Small intestine (tissue), 7 donors: ENCODE data around the gene UBE2I. TPM values are rescaled to one million over a fixed set of nuclear protein-coding genes. Genes with fewer than 3 reads are reported as not detected.

Experiments
- DNase-seq, 2 donors: peaks; one replicate each; pipeline versions ENCODE4 v3.0.0 to v3.0.0-alpha.2; 2013
- FAIRE-seq: peaks from 2 replicates; lab custom pipeline; 2012; peaks lifted over from hg19 to GRCh38; lab: Jason Lieb, UNC
- H3K27ac ChIP-seq, 3 donors: one replicate each; pipeline ENCODE4 v1.5.1; 2013; ENCODE audit warnings: low read length in 2 of 3, mild to moderate bottlenecking in 2 of 3, control low read depth in 1 of 3, inconsistent platforms in 1 of 3, low read depth in 1 of 3, moderate library complexity in 1 of 3
- H3K27me3 ChIP-seq, 3 donors: one replicate each; pipeline ENCODE4 v1.6.1; 2013; ENCODE audit warnings: low read length in 3 of 3, inconsistent platforms in 1 of 3; ENCODE audit not compliant: control insufficient read depth in 3 of 3, insufficient read depth in 3 of 3
- H3K36me3 ChIP-seq, 3 donors: one replicate each; pipeline ENCODE4 v1.6.1; 2013; ENCODE audit warnings: low read length in 3 of 3, inconsistent platforms in 1 of 3, low read depth in 1 of 3, mild to moderate bottlenecking in 1 of 3, moderate library complexity in 1 of 3; ENCODE audit not compliant: control insufficient read depth in 3 of 3, insufficient read depth in 2 of 3
- H3K4me1 ChIP-seq, 3 donors: one replicate each; pipeline ENCODE4 v1.6.1; 2013; ENCODE audit warnings: low read length in 2 of 3, inconsistent platforms in 1 of 3, low read depth in 1 of 3, mild to moderate bottlenecking in 1 of 3, moderate library complexity in 1 of 3; ENCODE audit not compliant: control insufficient read depth in 3 of 3, insufficient read depth in 2 of 3
- H3K4me3 ChIP-seq, 3 donors: one replicate each; pipeline ENCODE4 v1.5.1; 2013; ENCODE audit warnings: low read length in 3 of 3, control low read depth in 1 of 3, inconsistent platforms in 1 of 3, low read depth in 1 of 3, mild to moderate bottlenecking in 1 of 3, moderate library complexity in 1 of 3
- H3K9me3 ChIP-seq, 2 donors: one replicate each; pipeline ENCODE4 v1.6.1; 2013; ENCODE audit warnings: low read depth in 1 of 2, low read length in 1 of 2; ENCODE audit not compliant: control insufficient read depth in 2 of 2, insufficient read depth in 1 of 2
- WGBS, 3 donors: extraction: QIAGEN DNeasy Blood & Tissue Kit; methylation state at CpG; one replicate each; pipeline ENCODE4 v1.1.7; 2013; 5-methylcytosine and 5-hydroxymethylcytosine counted together
- polyA plus RNA-seq, 4 donors: library from polyadenylated mRNA; stranded (reverse) in 3 of 4; unstranded in 1 of 4; fragments of 200-250 nt in 3 of 4; fragments of 120-200 nt in 1 of 4; gene quantifications; one replicate each; pipeline versions ENCODE4 v1.2.1 to v1.2.3, GENCODE V29; 2013
- donor health status: healthy with polysubstance abuse.
- donor health status: control.
- donor health status: control.
- donor health status: Bipolar disorder and iron deficiency.
- donor health status: healthy.

Gene UBE2I
- polyA plus RNA-seq, 4 donors, result 38.7 to 123 (median 64.8) TPM

DNA sequence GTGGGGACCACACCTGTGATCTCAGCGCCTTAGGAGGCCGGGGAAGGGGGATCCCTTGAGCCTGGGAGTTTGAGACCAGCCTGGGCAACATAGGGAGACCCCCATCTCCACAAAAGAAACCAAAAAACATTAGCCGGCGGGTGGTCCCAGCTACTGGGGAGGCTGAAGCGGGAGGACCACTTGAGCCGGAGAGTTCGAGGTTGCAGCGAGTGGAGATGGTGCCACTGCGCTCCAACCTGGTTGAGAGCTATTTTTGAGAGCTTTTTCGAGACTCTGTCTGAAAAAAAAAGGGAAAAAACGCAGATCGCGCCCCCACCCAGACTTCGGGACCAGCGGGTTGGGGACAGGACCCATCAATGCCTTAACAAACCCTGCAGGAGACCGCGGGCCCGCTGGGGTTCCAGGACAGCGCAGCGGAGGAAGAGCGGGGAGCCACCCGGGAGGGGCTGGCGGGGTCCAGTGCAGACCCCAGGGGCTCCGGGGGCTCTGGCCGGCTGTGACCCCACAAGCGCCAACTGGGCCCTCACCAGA lies 23.2 kb downstream of the UBE2I start:
- Histone ChIP-seq H3K4me1 (peaks cover 0 to 24% (median 3%) of the 10 kb centered on the region in 3 donors), H3K36me3 (peaks cover 0 to 2% (median 0%) of the 10 kb centered on the region in 3 donors), H3K27me3 (peaks cover 4 to 67% (median 8%) of the 10 kb centered on the region in 3 donors), H3K4me3 (peak overlapping the region in 1 of 3 donors; percentile 48), H3K9me3 (peaks cover 3 to 9% of the 10 kb centered on the region in 2 donors), H3K27ac (peak overlapping the region in 1 of 3 donors; percentile 43)
- FAIRE-seq, result no peak
- DNase-seq, result peak in 1 of 2 donors; percentile 21
- WGBS, 3 donors, result 6 to 11% (median 11%) methylated on average over 26 of the region's 26 CpGs

DNA sequence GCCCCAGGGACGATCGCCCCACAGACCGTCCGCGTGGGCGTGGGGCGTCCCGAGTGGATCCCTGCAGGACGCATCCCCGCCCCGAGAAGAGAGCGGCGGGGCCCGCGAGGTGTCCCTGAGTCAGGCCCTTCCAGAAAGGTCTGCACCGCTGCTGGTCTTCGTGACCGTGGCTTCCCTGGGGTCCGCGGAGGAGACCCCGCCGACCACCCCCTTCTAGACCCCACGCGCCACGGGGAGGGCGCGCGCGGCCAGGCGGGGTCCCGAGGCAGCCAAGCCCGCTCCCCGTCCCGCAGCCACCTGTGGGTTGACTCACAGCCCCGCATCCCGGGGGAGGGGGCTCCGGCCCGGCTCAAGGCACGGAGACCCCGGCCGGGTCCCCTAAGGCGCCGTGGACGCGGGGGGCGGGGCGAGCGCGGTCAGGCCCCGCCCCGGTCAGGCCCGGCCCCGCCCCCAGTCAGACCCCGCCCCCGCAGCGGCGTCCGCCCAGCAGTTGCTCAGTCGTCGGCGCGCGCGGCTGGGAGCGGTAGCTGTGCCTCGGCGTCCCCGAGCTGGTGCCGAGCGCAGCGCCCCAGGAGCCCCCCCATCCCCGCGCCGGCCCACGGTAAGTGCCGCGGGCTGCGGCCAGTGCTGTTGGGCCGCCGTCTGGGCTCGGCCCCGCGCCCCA lies 23.8 kb downstream of the UBE2I start, which contains the start of gene BAIAP3:
BAIAP3 (plus strand) TSS at position 497 of the 664 bp plus-strand sequence. CDS start 4,905 bp downstream, outside the sequence.
- no peak for FAIRE-seq
- no peaks in the 10 kb centered on the region for H3K36me3 ChIP-seq
- peaks cover 0 to 24% (median 3%) of the 10 kb centered on the region in 3 donors for H3K4me1 ChIP-seq
- 3 to 7% (median 3%) methylated on average over 38 to 83 of the region's 83 CpGs for WGBS, 3 donors
- peak within 1 kb of the TSS in 1 of 3 donors; percentile 43 for H3K27ac ChIP-seq
- peak; percentile 43 to 52 for DNase-seq
- peak within 1 kb of the TSS in 2 of 3 donors; percentile 34 to 48 for H3K4me3 ChIP-seq
- peaks cover 4 to 67% (median 8%) of the 10 kb centered on the region in 3 donors for H3K27me3 ChIP-seq
- H3K9me3 ChIP-seq, result peaks cover 3 to 9% of the 10 kb centered on the region in 2 donors

DNA sequence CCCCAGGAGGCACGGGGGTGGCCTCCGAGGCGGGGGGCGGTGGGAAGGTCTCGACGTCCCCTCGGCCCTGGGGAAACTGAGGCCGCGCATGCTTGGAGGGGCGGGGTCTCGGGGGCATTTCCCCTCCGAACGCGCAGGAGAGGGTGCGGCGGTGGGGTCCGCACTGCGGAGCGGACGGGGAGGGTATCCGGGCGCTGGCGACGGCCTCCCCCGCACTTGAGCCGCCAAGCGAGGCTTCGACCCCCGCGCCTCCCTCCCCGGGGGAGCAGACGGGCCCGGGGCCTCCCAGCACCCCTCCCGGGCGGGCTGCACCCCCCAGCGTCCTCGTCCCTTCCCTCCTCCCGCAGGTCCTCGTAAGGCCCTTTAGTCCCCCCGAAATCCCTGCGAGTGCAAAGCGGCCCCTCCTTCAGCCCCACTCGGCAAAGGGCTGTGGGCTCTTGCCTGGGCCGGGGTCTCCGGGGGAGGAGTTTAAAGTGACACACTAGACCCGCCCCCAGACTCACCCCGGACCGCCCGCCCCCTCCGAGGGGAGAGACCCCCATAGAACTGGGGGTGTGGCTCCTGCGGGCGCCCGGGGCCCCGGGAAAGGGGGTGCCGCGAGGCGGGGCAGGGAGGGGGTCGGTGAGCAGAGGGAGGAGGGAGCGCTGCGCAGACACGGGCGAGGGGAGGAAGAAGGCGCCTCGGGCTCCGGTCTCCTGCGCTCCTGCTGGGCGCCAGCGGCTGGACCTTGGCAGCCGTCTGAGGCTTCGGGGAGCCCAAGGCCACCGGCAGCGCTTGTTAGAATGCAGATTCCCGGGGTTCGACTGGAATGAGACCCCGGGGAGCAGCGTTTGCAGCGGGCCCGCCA lies 24.6 kb downstream of the UBE2I start:
- WGBS, 3 donors, result 2 to 5% (median 2%) methylated on average over 40 to 78 of the region's 78 CpGs
- H3K4me1 ChIP-seq, result peaks cover 0 to 24% (median 3%) of the 10 kb centered on the region in 3 donors
- DNase-seq (no peak), FAIRE-seq (no peak)
- peak overlapping the region in 2 of 3 donors; percentile 34 to 48 for H3K4me3 ChIP-seq
- peaks cover 4 to 67% (median 8%) of the 10 kb centered on the region in 3 donors for H3K27me3 ChIP-seq
- peaks cover 3 to 9% of the 10 kb centered on the region in 2 donors for H3K9me3 ChIP-seq
- H3K27ac ChIP-seq, result no peak overlapping the region
- no peaks in the 10 kb centered on the region for H3K36me3 ChIP-seq

DNA sequence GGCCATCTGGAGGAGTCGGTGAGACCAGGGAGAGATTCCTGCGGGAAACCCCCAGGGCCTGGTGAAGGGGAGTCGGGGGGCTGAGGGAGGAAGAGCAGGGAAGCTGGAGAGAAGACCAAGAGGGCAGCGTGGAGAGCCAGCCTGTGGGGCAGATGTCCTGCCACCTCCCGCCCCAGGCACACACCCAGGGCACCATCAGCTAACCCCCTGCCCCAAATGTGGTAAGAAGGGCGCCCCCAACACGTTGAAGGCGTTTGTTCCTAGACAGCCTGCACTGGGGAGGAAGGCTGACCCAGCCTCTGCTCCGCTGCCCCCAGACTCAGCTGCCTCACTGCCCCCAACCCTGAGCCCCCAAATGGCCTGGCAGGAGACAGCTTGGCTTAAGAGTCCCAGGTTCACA lies 25.3 kb downstream of the UBE2I start:
- no peak overlapping the region for H3K4me3 ChIP-seq

DNA sequence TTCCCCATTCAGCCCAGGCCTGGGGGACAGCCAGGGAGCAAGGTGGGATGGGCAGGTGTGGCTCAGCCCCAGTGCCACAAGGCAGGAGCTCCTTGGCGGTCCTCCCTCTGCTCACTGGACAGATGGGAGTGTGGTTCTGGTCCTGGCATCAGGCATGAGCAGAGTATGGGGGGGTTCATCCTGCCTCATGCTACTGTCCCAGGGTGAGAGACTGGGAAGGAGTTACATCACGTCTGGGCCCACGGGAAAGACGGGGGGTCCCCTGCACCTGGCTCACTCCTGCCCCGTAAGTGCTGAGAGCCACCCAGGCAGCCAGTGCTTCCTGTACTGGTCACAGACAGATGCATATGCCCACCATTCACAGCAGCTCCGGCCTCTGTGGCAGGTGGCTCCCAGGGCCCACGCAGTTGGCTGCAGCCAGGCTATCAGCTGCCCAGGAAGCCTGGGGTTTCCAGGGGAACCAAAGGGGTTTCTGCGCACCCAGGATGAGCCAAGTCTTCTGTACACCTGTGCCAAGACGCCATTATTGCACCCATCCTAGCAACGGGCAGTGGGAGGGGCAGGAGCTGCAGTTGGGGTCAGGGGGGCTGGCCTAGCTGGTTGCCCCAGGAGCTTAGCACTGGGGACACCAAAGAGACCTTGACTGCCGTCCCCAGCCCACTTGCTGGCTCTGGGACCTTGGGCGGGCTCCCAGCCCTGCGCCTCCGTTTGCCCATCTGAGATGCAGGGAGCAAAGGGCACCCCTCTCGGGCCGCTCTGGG lies 26.0 kb downstream of the UBE2I start:
- peak in 1 of 2 donors; percentile 23 for DNase-seq

More for the DNA sequence above, 25.3 kb downstream of the UBE2I start:
- Histone ChIP-seq H3K27ac (no peak overlapping the region), H3K27me3 (peaks cover 4 to 67% (median 8%) of the 10 kb centered on the region in 3 donors), H3K4me1 (peaks cover 0 to 24% (median 3%) of the 10 kb centered on the region in 3 donors), H3K36me3 (no peaks in the 10 kb centered on the region), H3K9me3 (peaks cover 3 to 9% of the 10 kb centered on the region in 2 donors)
- FAIRE-seq, result no peak
- no peak for DNase-seq
- WGBS, 3 donors, result 21 to 31% (median 31%) methylated on average over 9 of the region's 9 CpGs

DNA sequence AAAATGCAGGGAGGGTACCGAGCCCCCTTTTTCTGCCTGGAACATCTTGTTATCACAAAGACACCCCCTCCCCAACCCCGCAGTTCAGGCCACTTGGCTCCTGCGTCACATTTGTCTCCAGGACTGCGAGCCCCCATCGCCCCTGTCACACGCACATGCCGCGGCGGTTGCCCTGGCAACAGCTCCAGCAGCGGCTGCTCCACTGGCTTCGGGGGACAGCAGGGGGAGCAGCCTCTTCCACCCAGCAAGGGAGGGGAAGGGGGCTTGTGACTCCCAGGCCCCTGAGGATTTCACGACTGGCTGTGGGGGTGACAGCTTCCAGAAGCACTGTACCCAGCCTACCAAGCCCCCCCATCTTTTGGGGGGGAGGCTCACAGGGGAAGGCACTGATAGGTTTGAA lies 26.6 kb downstream of the UBE2I start:
- peaks cover 0 to 24% (median 3%) of the 10 kb centered on the region in 3 donors for H3K4me1 ChIP-seq
- no peak overlapping the region for H3K27ac ChIP-seq
- peaks cover 4 to 61% (median 8%) of the 10 kb centered on the region in 3 donors for H3K27me3 ChIP-seq
- 4 to 13% (median 8%) methylated on average over 11 to 12 of the region's 12 CpGs for WGBS, 3 donors
- DNase-seq (no peak), FAIRE-seq (no peak)
- no peaks in the 10 kb centered on the region for H3K9me3 ChIP-seq
- H3K4me3 ChIP-seq, result no peak overlapping the region
- H3K36me3 ChIP-seq, result no peaks in the 10 kb centered on the region

More for the DNA sequence above, 26.0 kb downstream of the UBE2I start:
- no peak overlapping the region for H3K4me3 ChIP-seq
- H3K4me1 ChIP-seq, result peaks cover 0 to 24% (median 3%) of the 10 kb centered on the region in 3 donors
- peaks cover 3% of the 10 kb centered on the region in 2 donors for H3K9me3 ChIP-seq
- H3K36me3 ChIP-seq, result no peaks in the 10 kb centered on the region
- no peak overlapping the region for H3K27ac ChIP-seq
- FAIRE-seq, result no peak
- H3K27me3 ChIP-seq, result peaks cover 4 to 66% (median 8%) of the 10 kb centered on the region in 3 donors
- 18 to 42% (median 18%) methylated on average over 16 of the region's 16 CpGs for WGBS, 3 donors

DNA sequence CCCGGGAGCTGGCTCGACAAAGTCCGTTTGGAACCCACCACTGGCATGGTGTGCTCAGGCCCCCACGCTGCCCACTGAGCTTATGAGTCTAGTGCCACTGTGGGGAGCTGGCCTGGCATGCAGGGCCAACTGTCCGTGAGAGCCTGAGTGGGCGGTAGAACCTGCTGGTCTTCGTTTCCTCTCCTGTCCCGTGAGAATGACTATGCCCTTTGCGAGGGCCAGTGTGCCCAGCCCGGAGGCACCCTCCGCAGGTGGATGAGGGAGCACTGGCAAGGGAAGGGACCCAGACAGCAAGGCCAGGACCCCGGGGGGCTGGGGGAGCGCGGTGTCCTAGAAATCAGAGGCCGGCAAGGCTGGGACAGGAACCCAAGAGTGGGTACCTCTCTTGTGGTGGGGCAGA lies 27.2 kb downstream of the UBE2I start:
- Histone ChIP-seq H3K4me3 (no peak overlapping the region), H3K9me3 (no peaks in the 10 kb centered on the region), H3K4me1 (peaks cover 0 to 21% (median 3%) of the 10 kb centered on the region in 3 donors), H3K27me3 (peaks cover 4 to 54% (median 8%) of the 10 kb centered on the region in 3 donors), H3K27ac (no peak overlapping the region), H3K36me3 (no peaks in the 10 kb centered on the region)
- WGBS, 3 donors, result 56 to 70% (median 60%) methylated on average over 15 of the region's 15 CpGs
- FAIRE-seq (no peak), DNase-seq (no peak)
